Astrocyte (in vitro differentiated cells and primary cell): ENCODE measurements around the gene ERCC5. TPM values are rescaled to one million over a fixed set of nuclear protein-coding genes. Genes with fewer than 3 reads are reported as not detected.

Source experiments
- DNase-seq: peaks from one replicate; pipeline ENCODE4 v3.0.0-alpha.2; 2010; ENCODE audit warnings: low read depth
- FAIRE-seq: peaks from 2 replicates; lab custom pipeline; 2011; peaks lifted over from hg19 to GRCh38; lab: Jason Lieb, UNC
- H2AFZ ChIP-seq: 2 replicates; pipeline ENCODE4 v1.6.0; 2012; ENCODE audit warnings: low read depth, low read length, inconsistent platforms
- H3K27ac ChIP-seq: 2 replicates; pipeline ENCODE4 v1.5.1; 2011; ENCODE audit warnings: low read depth, low read length, inconsistent platforms
- H3K27me3 ChIP-seq: 2 replicates; pipeline ENCODE4 v1.6.0; 2011; ENCODE audit warnings: low read length, inconsistent platforms; ENCODE audit not compliant: insufficient read depth
- H3K36me3 ChIP-seq: 2 replicates; pipeline ENCODE4 v1.5.1; 2011; ENCODE audit warnings: low read length, inconsistent platforms; ENCODE audit not compliant: insufficient read depth
- H3K4me1 ChIP-seq: 2 replicates; pipeline ENCODE4 v1.5.1; 2011; ENCODE audit warnings: low read length, inconsistent platforms; ENCODE audit not compliant: insufficient read depth
- H3K4me2 ChIP-seq: 2 replicates; pipeline ENCODE4 v1.6.0; 2012; ENCODE audit warnings: low read length, inconsistent platforms
- H3K4me3 ChIP-seq: 2 replicates; pipeline ENCODE4 v1.5.1; 2011; ENCODE audit warnings: low read depth, mild to moderate bottlenecking, low read length, inconsistent platforms; ENCODE audit not compliant: insufficient read depth
- H3K79me2 ChIP-seq: 2 replicates; pipeline ENCODE4 v1.6.0; 2012; ENCODE audit warnings: mild to moderate bottlenecking, low read length, inconsistent platforms; ENCODE audit not compliant: insufficient read depth
- H3K9ac ChIP-seq: 2 replicates; pipeline ENCODE4 v1.6.0; 2012; ENCODE audit warnings: mild to moderate bottlenecking, low read length, inconsistent platforms
- H3K9me3 ChIP-seq: 2 replicates; pipeline ENCODE4 v1.5.1; 2012; ENCODE audit warnings: low read depth, mild to moderate bottlenecking, low read length, inconsistent platforms; ENCODE audit not compliant: insufficient read depth
- H4K20me1 ChIP-seq: 2 replicates; pipeline ENCODE4 v1.6.0; 2012; ENCODE audit warnings: low read length, inconsistent platforms; ENCODE audit not compliant: insufficient read depth
- H3K27ac Mint-ChIP-seq: one replicate; pipeline ENCODE4 v1.8.0; 2021; ENCODE audit warnings: mild to moderate bottlenecking, mixed read lengths; ENCODE audit not compliant: unreplicated experiment
- H3K27me3 Mint-ChIP-seq: one replicate; pipeline ENCODE4 v1.8.0; 2021; ENCODE audit warnings: low read depth, mixed read lengths; ENCODE audit not compliant: unreplicated experiment
- H3K36me3 Mint-ChIP-seq: one replicate; pipeline ENCODE4 v1.8.0; 2021; ENCODE audit warnings: low read depth, mixed read lengths; ENCODE audit not compliant: unreplicated experiment
- H3K4me1 Mint-ChIP-seq: one replicate; pipeline ENCODE4 v1.8.0; 2021; ENCODE audit warnings: low read depth, mixed read lengths; ENCODE audit not compliant: unreplicated experiment
- H3K4me3 Mint-ChIP-seq: one replicate; pipeline ENCODE4 v1.8.0; 2021; ENCODE audit warnings: mild to moderate bottlenecking, moderate library complexity, mixed read lengths; ENCODE audit not compliant: unreplicated experiment
- H3K9me3 Mint-ChIP-seq: one replicate; pipeline ENCODE4 v1.8.0; 2021; ENCODE audit warnings: mild to moderate bottlenecking, mixed read lengths; ENCODE audit not compliant: unreplicated experiment
- CTCF ChIP-seq: IDR thresholded peaks from 2 replicates; pipeline ENCODE4 v1.5.1; 2011; ENCODE audit warnings: low read depth, mild to moderate bottlenecking, inconsistent platforms, low read length, moderate library complexity; ENCODE audit not compliant: insufficient read depth
- EZH2 ChIP-seq: IDR thresholded peaks from 2 replicates; pipeline ENCODE4 v1.6.1; 2012; ENCODE audit warnings: mild to moderate bottlenecking, low read length, inconsistent platforms; ENCODE audit not compliant: insufficient read depth
- total RNA-seq: library from RNA; stranded (reverse); gene quantifications from 2 replicates; pipeline ENCODE4 v1.2.1, GENCODE V29; 2021

The ERCC5 gene
- total RNA-seq, 1 donor from 2014 or later: 42.9 TPM

GRCh38 chr13:102869948-102870676 lies 24.3 kb downstream of the ERCC5 start:
- H3K9me3 Mint-ChIP-seq: no peaks in the 10 kb centered on the region
- Histone ChIP-seq H2AFZ (no peak overlapping the region), H3K4me3 (no peak overlapping the region), H3K9me3 (no peaks in the 10 kb centered on the region), H3K4me1 (peaks cover 18% of the 10 kb centered on the region), H3K27ac (no peak overlapping the region), H3K9ac (peak overlapping the region; percentile 12), H3K4me2 (no peak overlapping the region), H3K36me3 (peaks cover 40% of the 10 kb centered on the region), H3K79me2 (no peaks in the 10 kb centered on the region), H3K27me3 (no peaks in the 10 kb centered on the region), H4K20me1 (peaks cover 25% of the 10 kb centered on the region)
- peak overlapping the region; percentile 60 for H3K27ac Mint-ChIP-seq
- H3K27me3 Mint-ChIP-seq: no peaks in the 10 kb centered on the region
- TF ChIP-seq EZH2 (no peak), CTCF (no peak)
- DNase-seq (no peak), FAIRE-seq (no peak)
- no peak overlapping the region for H3K4me3 Mint-ChIP-seq
- H3K36me3 Mint-ChIP-seq: peaks cover 9% of the 10 kb centered on the region
- H3K4me1 Mint-ChIP-seq: peaks cover 28% of the 10 kb centered on the region

GRCh38 chr13:102870677-102871415 lies 25.0 kb downstream of the ERCC5 start:
- Mint-ChIP-seq H3K4me1 (peaks cover 31% of the 10 kb centered on the region), H3K4me3 (no peak overlapping the region), H3K9me3 (no peaks in the 10 kb centered on the region), H3K27me3 (no peaks in the 10 kb centered on the region), H3K36me3 (peaks cover 12% of the 10 kb centered on the region), H3K27ac (peak overlapping the region; percentile 60)
- peaks cover 18% of the 10 kb centered on the region for H3K4me1 ChIP-seq
- DNase-seq (peak; percentile 63), FAIRE-seq (peak; percentile 39)
- peaks cover 40% of the 10 kb centered on the region for H3K36me3 ChIP-seq
- no peaks in the 10 kb centered on the region for H3K27me3 ChIP-seq
- H4K20me1 ChIP-seq: peaks cover 19% of the 10 kb centered on the region
- H2AFZ ChIP-seq: peak overlapping the region; percentile 57
- H3K9me3 ChIP-seq: no peaks in the 10 kb centered on the region
- H3K27ac ChIP-seq: peak overlapping the region; percentile 56
- no peaks in the 10 kb centered on the region for H3K79me2 ChIP-seq
- peak overlapping the region; percentile 20 for H3K4me2 ChIP-seq
- peak; percentile 75 for TF ChIP-seq CTCF
- TF ChIP-seq EZH2: no peak
- no peak overlapping the region for H3K4me3 ChIP-seq
- peak overlapping the region; percentile 49 for H3K9ac ChIP-seq
